Liver (tissue), 9 donors: Measurements from ENCODE around the gene ATPAF1. TPM values are rescaled to one million over a fixed set of nuclear protein-coding genes. Genes with fewer than 3 reads are reported as not detected.

Experiments
- DNase-seq: peaks from one replicate; pipeline ENCODE4 v3.0.0-alpha.2; 2017; ENCODE audit warnings: low spot score
- H3K27ac ChIP-seq, 2 donors: one replicate each; pipeline ENCODE4 v1.7.0; 2013; ENCODE audit warnings: inconsistent platforms in 2 of 2, low read length in 2 of 2, control low read depth in 1 of 2, low read depth in 1 of 2, mild to moderate bottlenecking in 1 of 2
- H3K27me3 ChIP-seq, 4 donors: one replicate each; pipeline versions ENCODE4 v1.6.1 to v1.7.0; 2013; ENCODE audit warnings: low read length in 3 of 4, inconsistent platforms in 1 of 4, mild to moderate bottlenecking in 1 of 4, moderate library complexity in 1 of 4; ENCODE audit not compliant: control insufficient read depth in 4 of 4, insufficient read depth in 4 of 4
- H3K36me3 ChIP-seq, 4 donors: one replicate each; pipeline versions ENCODE4 v1.6.1 to v1.7.0; 2013; ENCODE audit warnings: low read length in 3 of 4, mild to moderate bottlenecking in 3 of 4, low read depth in 1 of 4, moderate library complexity in 1 of 4; ENCODE audit not compliant: control insufficient read depth in 4 of 4, insufficient read depth in 3 of 4
- H3K4me1 ChIP-seq, 4 donors: one replicate each; pipeline versions ENCODE4 v1.6.1 to v1.7.0; 2013; ENCODE audit warnings: low read length in 3 of 4, mild to moderate bottlenecking in 3 of 4, moderate library complexity in 1 of 4; ENCODE audit not compliant: control insufficient read depth in 4 of 4, insufficient read depth in 4 of 4
- H3K4me3 ChIP-seq, 3 donors: one replicate each; pipeline versions ENCODE4 v1.6.1 to v1.7.0; 2013; ENCODE audit warnings: low read length in 3 of 3, control low read depth in 1 of 3, low read depth in 1 of 3, mild to moderate bottlenecking in 1 of 3
- H3K9ac ChIP-seq, 2 donors: one replicate each; pipeline ENCODE4 v1.7.0; 2013; ENCODE audit warnings: low read length in 2 of 2, mild to moderate bottlenecking in 2 of 2, moderate library complexity in 2 of 2, control low read depth in 1 of 2, low read depth in 1 of 2
- H3K9me3 ChIP-seq, 4 donors: one replicate each; pipeline versions ENCODE4 v1.6.1 to v1.7.0; 2013; ENCODE audit warnings: low read length in 3 of 4; ENCODE audit not compliant: control insufficient read depth in 4 of 4
- FOXA1 ChIP-seq: IDR thresholded peaks from 2 replicates; pipeline ENCODE4 v1.6.1; 2016; ENCODE audit warnings: antibody characterized with exemption
- FOXA2 ChIP-seq: IDR thresholded peaks from 2 replicates; pipeline ENCODE4 v1.6.1; 2016; ENCODE audit warnings: antibody characterized with exemption
- GABPA ChIP-seq, 2 donors: IDR thresholded peaks in 1 of 2; conservative IDR thresholded peaks in 1 of 2; 2 replicates each; pipeline ENCODE4 v1.6.1; 2016; ENCODE audit warnings: antibody characterized with exemption in 2 of 2, mild to moderate bottlenecking in 1 of 2, moderate library complexity in 1 of 2
- HNF4A ChIP-seq, 2 donors: conservative IDR thresholded peaks; 2 replicates each; pipeline ENCODE4 v1.6.1; 2016; ENCODE audit warnings: antibody characterized with exemption in 2 of 2, mild to moderate bottlenecking in 2 of 2
- HNF4G ChIP-seq: IDR thresholded peaks from 2 replicates; pipeline ENCODE4 v1.6.1; 2016; ENCODE audit warnings: antibody characterized with exemption
- NR2F2 ChIP-seq: IDR thresholded peaks from 2 replicates; pipeline ENCODE4 v1.6.1; 2016; ENCODE audit warnings: antibody characterized with exemption
- RAD21 ChIP-seq, 2 donors: IDR thresholded peaks; 2 replicates each; pipeline ENCODE4 v1.6.1; 2016; ENCODE audit warnings: antibody characterized with exemption in 2 of 2, mild to moderate bottlenecking in 2 of 2
- RXRA ChIP-seq, 2 donors: IDR thresholded peaks; 2 replicates each; pipeline ENCODE4 v1.6.1; 2017 to 2018; ENCODE audit warnings: antibody characterized with exemption in 2 of 2, mild to moderate bottlenecking in 1 of 2
- YY1 ChIP-seq: IDR thresholded peaks from 2 replicates; pipeline ENCODE4 v1.6.1; 2016; ENCODE audit warnings: antibody characterized with exemption, mild to moderate bottlenecking
- ZBTB33 ChIP-seq: IDR thresholded peaks from 2 replicates; pipeline ENCODE4 v1.6.1; 2016; ENCODE audit warnings: antibody characterized with exemption
- WGBS: extraction: QIAGEN DNeasy Blood & Tissue Kit; methylation state at CpG from one replicate; pipeline ENCODE4 v1.1.7; 2013; 5-methylcytosine and 5-hydroxymethylcytosine counted together
- polyA plus RNA-seq, 2 donors: library from polyadenylated mRNA; stranded (reverse) in 1 of 2; unstranded in 1 of 2; fragments of 200-250 nt in 1 of 2; fragments of >200 nt in 1 of 2; fragmentation: Nextera tagmentation in 1 of 2; extraction: Ambion mirVana in 1 of 2; gene quantifications; one replicate each; pipeline versions ENCODE4 v1.2.1 to v1.2.3, GENCODE V29; 2013 to 2015
- total RNA-seq, 2 donors: library from RNA; depleted of rRNA; stranded (reverse); fragments of >200 nt; gene quantifications; one replicate each; pipeline ENCODE4 v1.2.3, GENCODE V29; 2014
- TF ChIP-seq, protein P1 (sequence below): fragments of 150-350 bp; IDR thresholded peaks from 2 replicates; pipeline ENCODE4 v1.5.1; 2017; ENCODE audit warnings: improper control_type of control experiment, low read depth, low read length; ENCODE audit not compliant: missing input control
- TF ChIP-seq, protein P2 (sequence below): IDR thresholded peaks from 2 replicates; pipeline ENCODE4 v1.6.1; 2016; ENCODE audit warnings: antibody characterized with exemption
- TF ChIP-seq, protein P3 (sequence below): IDR thresholded peaks from 2 replicates; pipeline ENCODE4 v1.6.1; 2016; ENCODE audit warnings: antibody characterized with exemption, mild to moderate bottlenecking
- donor health status: healthy.
- donor health status: healthy.
- donor health status: healthy.
- donor health status: healthy.
- donor health status: healthy.

The ATPAF1 gene
- total and polyA plus RNA-seq, 4 donors: 35.3 to 54.1 (median 37.0) TPM

DNA sequence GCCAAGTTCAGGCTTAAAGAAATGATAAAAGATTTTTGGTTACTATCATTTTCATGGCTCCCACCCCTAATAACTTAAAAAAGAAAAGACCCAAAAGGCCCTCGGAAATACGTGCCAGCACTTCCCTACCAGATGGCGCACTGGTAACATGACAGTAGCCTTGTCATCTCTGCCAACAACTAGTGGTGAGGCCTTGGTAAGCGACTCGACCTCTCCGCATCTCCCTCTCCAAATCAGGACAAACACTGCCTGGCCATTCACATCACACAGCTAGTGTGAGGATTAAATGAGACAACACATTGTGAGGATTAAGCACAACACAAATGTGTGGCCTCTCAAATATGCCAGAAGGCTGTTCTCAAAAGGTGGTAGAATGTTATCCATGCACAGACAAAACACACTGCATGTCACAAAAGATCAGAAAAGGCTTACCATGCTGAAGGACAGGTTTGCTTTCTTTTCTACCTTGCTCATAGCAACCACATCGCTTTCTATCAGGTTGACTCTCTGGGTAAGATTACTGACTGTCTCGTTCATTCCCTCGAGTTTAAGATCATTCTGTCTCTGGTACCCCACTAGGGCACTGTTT is 19.9 kb upstream of the ATPAF1 start:
- 81% methylated on average over 9 of the region's 9 CpGs for WGBS
- no peak overlapping the region for H3K27ac ChIP-seq

More for the DNA sequence above, 19.9 kb upstream of the ATPAF1 start:
- H3K9me3 ChIP-seq: no peaks in the 10 kb centered on the region
- TF ChIP-seq NR2F2 (no peak), RAD21 (IDR thresholded peaks at IDR 0.05) (no peak), HNF4G (no peak), RXRA (IDR thresholded peaks at IDR 0.05) (no peak), FOXA2 (no peak), FOXA1 (no peak), HNF4A (conservative IDR thresholded peaks at IDR 0.05) (no peak), GABPA (IDR thresholded peaks at IDR 0.05 in 1 of 2, conservative IDR thresholded peaks at IDR 0.05 in 1 of 2) (no peak), YY1 (no peak), ZBTB33 (no peak)
- TF ChIP-seq, protein P1, sequence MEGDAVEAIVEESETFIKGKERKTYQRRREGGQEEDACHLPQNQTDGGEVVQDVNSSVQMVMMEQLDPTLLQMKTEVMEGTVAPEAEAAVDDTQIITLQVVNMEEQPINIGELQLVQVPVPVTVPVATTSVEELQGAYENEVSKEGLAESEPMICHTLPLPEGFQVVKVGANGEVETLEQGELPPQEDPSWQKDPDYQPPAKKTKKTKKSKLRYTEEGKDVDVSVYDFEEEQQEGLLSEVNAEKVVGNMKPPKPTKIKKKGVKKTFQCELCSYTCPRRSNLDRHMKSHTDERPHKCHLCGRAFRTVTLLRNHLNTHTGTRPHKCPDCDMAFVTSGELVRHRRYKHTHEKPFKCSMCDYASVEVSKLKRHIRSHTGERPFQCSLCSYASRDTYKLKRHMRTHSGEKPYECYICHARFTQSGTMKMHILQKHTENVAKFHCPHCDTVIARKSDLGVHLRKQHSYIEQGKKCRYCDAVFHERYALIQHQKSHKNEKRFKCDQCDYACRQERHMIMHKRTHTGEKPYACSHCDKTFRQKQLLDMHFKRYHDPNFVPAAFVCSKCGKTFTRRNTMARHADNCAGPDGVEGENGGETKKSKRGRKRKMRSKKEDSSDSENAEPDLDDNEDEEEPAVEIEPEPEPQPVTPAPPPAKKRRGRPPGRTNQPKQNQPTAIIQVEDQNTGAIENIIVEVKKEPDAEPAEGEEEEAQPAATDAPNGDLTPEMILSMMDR: no peak
- TF ChIP-seq, protein P2, sequence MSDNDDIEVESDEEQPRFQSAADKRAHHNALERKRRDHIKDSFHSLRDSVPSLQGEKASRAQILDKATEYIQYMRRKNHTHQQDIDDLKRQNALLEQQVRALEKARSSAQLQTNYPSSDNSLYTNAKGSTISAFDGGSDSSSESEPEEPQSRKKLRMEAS: no peak
- TF ChIP-seq, protein P3, sequence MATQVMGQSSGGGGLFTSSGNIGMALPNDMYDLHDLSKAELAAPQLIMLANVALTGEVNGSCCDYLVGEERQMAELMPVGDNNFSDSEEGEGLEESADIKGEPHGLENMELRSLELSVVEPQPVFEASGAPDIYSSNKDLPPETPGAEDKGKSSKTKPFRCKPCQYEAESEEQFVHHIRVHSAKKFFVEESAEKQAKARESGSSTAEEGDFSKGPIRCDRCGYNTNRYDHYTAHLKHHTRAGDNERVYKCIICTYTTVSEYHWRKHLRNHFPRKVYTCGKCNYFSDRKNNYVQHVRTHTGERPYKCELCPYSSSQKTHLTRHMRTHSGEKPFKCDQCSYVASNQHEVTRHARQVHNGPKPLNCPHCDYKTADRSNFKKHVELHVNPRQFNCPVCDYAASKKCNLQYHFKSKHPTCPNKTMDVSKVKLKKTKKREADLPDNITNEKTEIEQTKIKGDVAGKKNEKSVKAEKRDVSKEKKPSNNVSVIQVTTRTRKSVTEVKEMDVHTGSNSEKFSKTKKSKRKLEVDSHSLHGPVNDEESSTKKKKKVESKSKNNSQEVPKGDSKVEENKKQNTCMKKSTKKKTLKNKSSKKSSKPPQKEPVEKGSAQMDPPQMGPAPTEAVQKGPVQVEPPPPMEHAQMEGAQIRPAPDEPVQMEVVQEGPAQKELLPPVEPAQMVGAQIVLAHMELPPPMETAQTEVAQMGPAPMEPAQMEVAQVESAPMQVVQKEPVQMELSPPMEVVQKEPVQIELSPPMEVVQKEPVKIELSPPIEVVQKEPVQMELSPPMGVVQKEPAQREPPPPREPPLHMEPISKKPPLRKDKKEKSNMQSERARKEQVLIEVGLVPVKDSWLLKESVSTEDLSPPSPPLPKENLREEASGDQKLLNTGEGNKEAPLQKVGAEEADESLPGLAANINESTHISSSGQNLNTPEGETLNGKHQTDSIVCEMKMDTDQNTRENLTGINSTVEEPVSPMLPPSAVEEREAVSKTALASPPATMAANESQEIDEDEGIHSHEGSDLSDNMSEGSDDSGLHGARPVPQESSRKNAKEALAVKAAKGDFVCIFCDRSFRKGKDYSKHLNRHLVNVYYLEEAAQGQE: no peak
- no peak for DNase-seq
- no peak overlapping the region for H3K4me3 ChIP-seq
- H3K36me3 ChIP-seq: peaks cover 14 to 76% (median 46%) of the 10 kb centered on the region in 4 donors
- no peaks in the 10 kb centered on the region for H3K27me3 ChIP-seq
- peaks cover 0 to 9% (median 7%) of the 10 kb centered on the region in 4 donors for H3K4me1 ChIP-seq
- no peak overlapping the region for H3K9ac ChIP-seq
